ENCODE data around the gene TRAF3IP3. TPM values are rescaled to one million over a fixed set of nuclear protein-coding genes. Genes with fewer than 3 reads are reported as not detected.

The TRAF3IP3 gene
- total RNA-seq, 2 donors from 2014 or later: 3.3 to 12.3 TPM

- no peaks in the 10 kb centered on the region for H3K27me3 ChIP-seq (replicated peaks; ENCODE audit: insufficient read depth)
- no peaks in the 10 kb centered on the region for H3K36me3 ChIP-seq
- DNase-seq (ENCODE audit: low spot score) (no peak), ATAC-seq (ENCODE audit: insufficient number of reproducible peaks, low FRiP score, low read depth) (no peak)
- peaks cover 8 to 34% of the 10 kb centered on the region in 2 donors for H3K4me1 ChIP-seq (ENCODE audit: control insufficient read depth in 1 of 2, low read depth in 2 of 2)
- no peak for TF ChIP-seq CTCF (IDR thresholded peaks at IDR 0.05)
- H3K4me3 ChIP-seq: no peak overlapping the region
- H3K27ac ChIP-seq: peak overlapping the region in 1 of 2 donors; percentile 69
- no peaks in the 10 kb centered on the region for H3K9me3 ChIP-seq
Measured at GRCh38 chr1:209802780-209803152, 46.9 kb downstream of the TRAF3IP3 start.

GRCh38 chr1:209803568-209803967 lies 47.7 kb downstream of the TRAF3IP3 start:
- no peak for ATAC-seq (ENCODE audit: insufficient number of reproducible peaks, low FRiP score, low read depth)
- H3K27ac ChIP-seq: no peak overlapping the region
- no peaks in the 10 kb centered on the region for H3K27me3 ChIP-seq (replicated peaks; ENCODE audit: insufficient read depth)
- H3K36me3 ChIP-seq: no peaks in the 10 kb centered on the region
- DNase-seq (ENCODE audit: low spot score): no peak
- no peak overlapping the region for H3K4me3 ChIP-seq
- peaks cover 8 to 34% of the 10 kb centered on the region in 2 donors for H3K4me1 ChIP-seq (ENCODE audit: control insufficient read depth in 1 of 2, low read depth in 2 of 2)
- TF ChIP-seq CTCF (IDR thresholded peaks at IDR 0.05): no peak
- no peaks in the 10 kb centered on the region for H3K9me3 ChIP-seq

- Histone ChIP-seq H3K27me3 (replicated peaks; ENCODE audit: insufficient read depth) (no peaks in the 10 kb centered on the region), H3K36me3 (no peaks in the 10 kb centered on the region), H3K9me3 (no peaks in the 10 kb centered on the region), H3K4me1 (ENCODE audit: control insufficient read depth in 1 of 2, low read depth in 2 of 2) (peaks cover 8 to 34% of the 10 kb centered on the region in 2 donors), H3K27ac (no peak overlapping the region), H3K4me3 (peak overlapping the region; percentile 65)
- TF ChIP-seq CTCF (IDR thresholded peaks at IDR 0.05): no peak
- DNase-seq (ENCODE audit: low spot score): no peak
- no peak for ATAC-seq (ENCODE audit: insufficient number of reproducible peaks, low FRiP score, low read depth)
Measured at GRCh38 chr1:209805341-209805781, 49.5 kb downstream of the TRAF3IP3 start.

- Histone ChIP-seq H3K27me3 (replicated peaks; ENCODE audit: insufficient read depth) (no peaks in the 10 kb centered on the region), H3K36me3 (no peaks in the 10 kb centered on the region), H3K4me1 (ENCODE audit: control insufficient read depth in 1 of 2, low read depth in 2 of 2) (peaks cover 6 to 28% of the 10 kb centered on the region in 2 donors), H3K27ac (no peak within 1 kb of the TSS), H3K9me3 (no peaks in the 10 kb centered on the region), H3K4me3 (peak within 1 kb of the TSS; percentile 65)
- peak; percentile 19 for DNase-seq (ENCODE audit: low spot score)
- no peak for TF ChIP-seq CTCF (IDR thresholded peaks at IDR 0.05)
- ATAC-seq (ENCODE audit: insufficient number of reproducible peaks, low FRiP score, low read depth): peak; percentile 38
Measured at GRCh38 chr1:209805875-209806760, 50.3 kb downstream of the TRAF3IP3 start, which contains the start of gene IRF6. Gene IRF6, minus strand, starts transcription at chr1:209806142. Its CDS starts 4,729 bp downstream, at chr1:209801413.

- Histone ChIP-seq H3K4me1 (ENCODE audit: control insufficient read depth in 1 of 2, low read depth in 2 of 2) (peaks cover 0 to 14% of the 10 kb centered on the region in 2 donors), H3K27me3 (replicated peaks; ENCODE audit: insufficient read depth) (no peaks in the 10 kb centered on the region), H3K9me3 (no peaks in the 10 kb centered on the region), H3K4me3 (no peak overlapping the region), H3K27ac (no peak overlapping the region), H3K36me3 (no peaks in the 10 kb centered on the region)
- ATAC-seq (ENCODE audit: insufficient number of reproducible peaks, low FRiP score, low read depth): no peak
- TF ChIP-seq CTCF (IDR thresholded peaks at IDR 0.05): no peak
- DNase-seq (ENCODE audit: low spot score): no peak
Measured at GRCh38 chr1:209807509-209807908, 51.7 kb downstream of the TRAF3IP3 start.

Measured in thoracic aorta (tissue), 2 donors.